Endothelial cell (in vitro differentiated cells): ENCODE results near the gene TBC1D24. TPM values are rescaled to one million over a fixed set of nuclear protein-coding genes. Genes with fewer than 3 reads are reported as not detected.
"Not testable (repeated sequence)": the region's sequence is repeated elsewhere in the genome, so short reads cannot be mapped to it uniquely, and the experiment has no call there.

Experiments
- DNase-seq: peaks from one replicate; pipeline ENCODE4 v3.0.0; 2021; ENCODE audit warnings: low spot score
- H3K27ac Mint-ChIP-seq: one replicate; pipeline ENCODE4 v1.8.0; 2021; ENCODE audit warnings: mixed read lengths, inconsistent platforms; ENCODE audit not compliant: unreplicated experiment
- H3K27me3 Mint-ChIP-seq: one replicate; pipeline ENCODE4 v1.8.0; 2021; ENCODE audit warnings: mild to moderate bottlenecking, moderate library complexity, mixed read lengths, inconsistent platforms; ENCODE audit not compliant: unreplicated experiment
- H3K36me3 Mint-ChIP-seq: one replicate; pipeline ENCODE4 v1.8.0; 2021; ENCODE audit warnings: mild to moderate bottlenecking, low read depth, mixed read lengths, inconsistent platforms; ENCODE audit not compliant: unreplicated experiment
- H3K4me1 Mint-ChIP-seq: one replicate; pipeline ENCODE4 v1.8.0; 2021; ENCODE audit warnings: mild to moderate bottlenecking, mixed read lengths, inconsistent platforms; ENCODE audit not compliant: unreplicated experiment
- H3K4me3 Mint-ChIP-seq: one replicate; pipeline ENCODE4 v1.8.0; 2021; ENCODE audit warnings: mild to moderate bottlenecking, mixed read lengths, inconsistent platforms; ENCODE audit not compliant: unreplicated experiment
- H3K9me3 Mint-ChIP-seq: one replicate; pipeline ENCODE4 v1.8.0; 2021; ENCODE audit warnings: mixed read lengths, inconsistent platforms; ENCODE audit not compliant: unreplicated experiment
- total RNA-seq: library from RNA; stranded (reverse); fragmentation: NEBNext Ultra II Directional; extraction: Animal tissue kit (Norgen Biotek cat#: 25700); gene quantifications from one replicate; pipeline ENCODE4 v1.2.1, GENCODE V29; 2021; ENCODE audit not compliant: unreplicated experiment
- TF ChIP-seq, protein P1 (sequence below): fragments of 200-600 bp; sonication (generic); IDR thresholded peaks from one replicate; pipeline ENCODE4 v1.5.0; 2021; ENCODE audit warnings: antibody characterized with exemption; ENCODE audit not compliant: unreplicated experiment

The TBC1D24 gene
- total RNA-seq, 1 donor from 2014 or later, result 17.3 TPM

- TF ChIP-seq, protein P1, sequence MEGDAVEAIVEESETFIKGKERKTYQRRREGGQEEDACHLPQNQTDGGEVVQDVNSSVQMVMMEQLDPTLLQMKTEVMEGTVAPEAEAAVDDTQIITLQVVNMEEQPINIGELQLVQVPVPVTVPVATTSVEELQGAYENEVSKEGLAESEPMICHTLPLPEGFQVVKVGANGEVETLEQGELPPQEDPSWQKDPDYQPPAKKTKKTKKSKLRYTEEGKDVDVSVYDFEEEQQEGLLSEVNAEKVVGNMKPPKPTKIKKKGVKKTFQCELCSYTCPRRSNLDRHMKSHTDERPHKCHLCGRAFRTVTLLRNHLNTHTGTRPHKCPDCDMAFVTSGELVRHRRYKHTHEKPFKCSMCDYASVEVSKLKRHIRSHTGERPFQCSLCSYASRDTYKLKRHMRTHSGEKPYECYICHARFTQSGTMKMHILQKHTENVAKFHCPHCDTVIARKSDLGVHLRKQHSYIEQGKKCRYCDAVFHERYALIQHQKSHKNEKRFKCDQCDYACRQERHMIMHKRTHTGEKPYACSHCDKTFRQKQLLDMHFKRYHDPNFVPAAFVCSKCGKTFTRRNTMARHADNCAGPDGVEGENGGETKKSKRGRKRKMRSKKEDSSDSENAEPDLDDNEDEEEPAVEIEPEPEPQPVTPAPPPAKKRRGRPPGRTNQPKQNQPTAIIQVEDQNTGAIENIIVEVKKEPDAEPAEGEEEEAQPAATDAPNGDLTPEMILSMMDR, result no peak
- no peak for DNase-seq
- no peaks in the 10 kb centered on the region for H3K36me3 Mint-ChIP-seq
- peaks cover 30% of the 10 kb centered on the region for H3K27me3 Mint-ChIP-seq
- no peaks in the 10 kb centered on the region for H3K9me3 Mint-ChIP-seq
- peaks cover 4% of the 10 kb centered on the region for H3K4me1 Mint-ChIP-seq
- peak overlapping the region; percentile 86 for H3K4me3 Mint-ChIP-seq
- no peak overlapping the region for H3K27ac Mint-ChIP-seq
Measured at GRCh38 chr16:2476741-2477140, 1.8 kb downstream of the TBC1D24 start.

- Mint-ChIP-seq H3K9me3 (no peaks in the 10 kb centered on the region), H3K36me3 (no peaks in the 10 kb centered on the region), H3K27me3 (peaks cover 30% of the 10 kb centered on the region), H3K27ac (peak overlapping the region; percentile 74), H3K4me3 (peak overlapping the region; percentile 86), H3K4me1 (peaks cover 4% of the 10 kb centered on the region)
- no peak for DNase-seq
- TF ChIP-seq, protein P1, result no peak
Measured at GRCh38 chr16:2477327-2477726, 2.4 kb downstream of the TBC1D24 start.

GRCh38 chr16:2478279-2478678, 3.4 kb downstream of the TBC1D24 start:
- no peaks in the 10 kb centered on the region for H3K36me3 Mint-ChIP-seq
- DNase-seq, result no peak
- H3K9me3 Mint-ChIP-seq, result no peaks in the 10 kb centered on the region
- H3K4me3 Mint-ChIP-seq, result peak overlapping the region; percentile 59
- H3K4me1 Mint-ChIP-seq, result peaks cover 4% of the 10 kb centered on the region
- TF ChIP-seq, protein P1, result no peak
- H3K27ac Mint-ChIP-seq, result no peak overlapping the region
- peaks cover 26% of the 10 kb centered on the region for H3K27me3 Mint-ChIP-seq

DNA sequence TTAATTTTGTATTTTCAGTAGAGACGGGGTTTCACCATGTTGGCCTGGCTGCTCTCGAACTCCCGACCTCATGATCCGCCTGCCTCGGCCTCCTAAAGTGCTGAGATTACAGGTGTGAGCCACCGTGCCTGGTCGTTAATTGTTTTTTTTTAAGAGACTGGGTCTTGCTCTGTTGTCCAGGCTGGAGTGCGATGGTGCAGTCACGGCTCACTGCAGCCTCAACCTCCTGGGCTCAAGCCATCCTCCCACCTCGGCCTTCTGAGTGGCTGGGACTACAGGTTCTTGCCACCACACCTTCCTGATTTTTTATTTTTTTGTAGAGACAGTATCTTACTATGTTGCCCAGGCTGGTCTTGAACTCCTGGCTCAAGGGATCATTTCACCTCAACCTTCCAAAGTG, 5.1 kb downstream of the TBC1D24 start:
- H3K27me3 Mint-ChIP-seq, result peaks cover 32% of the 10 kb centered on the region
- not testable (repeated sequence) for H3K4me3 Mint-ChIP-seq

DNA sequence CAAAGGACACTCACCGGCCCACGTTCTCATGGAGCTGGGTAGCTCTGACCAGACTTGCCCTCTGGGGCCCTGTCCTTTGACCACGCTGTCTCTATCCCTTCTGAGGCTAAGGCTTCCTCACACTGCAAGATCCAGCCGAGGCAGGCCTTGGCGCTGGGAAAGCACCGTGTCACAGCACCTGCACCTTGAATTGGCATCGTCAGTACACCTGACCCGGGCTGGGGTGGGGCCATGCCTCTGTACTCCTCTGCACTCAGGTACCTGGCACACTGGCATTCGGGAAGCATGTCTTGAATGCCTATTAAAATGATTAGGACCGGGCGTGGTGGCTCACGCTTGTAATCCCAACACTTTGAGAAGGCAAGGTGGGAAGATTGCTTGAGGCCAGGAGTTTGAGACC, 6.0 kb downstream of the TBC1D24 start:
- Mint-ChIP-seq H3K4me1 (peaks cover 2% of the 10 kb centered on the region), H3K27me3 (peaks cover 29% of the 10 kb centered on the region), H3K27ac (no peak overlapping the region), H3K4me3 (no peak overlapping the region), H3K36me3 (no peaks in the 10 kb centered on the region), H3K9me3 (no peaks in the 10 kb centered on the region)
- TF ChIP-seq, protein P1, result no peak
- no peak for DNase-seq

More for the DNA sequence above, 5.1 kb downstream of the TBC1D24 start:
- DNase-seq, H3K9me3 Mint-ChIP-seq, H3K36me3 Mint-ChIP-seq, H3K27ac Mint-ChIP-seq, H3K4me1 Mint-ChIP-seq: not testable (repeated sequence)
